HEK293 (cell line): ENCODE results near the gene PPP2R5D.
A peak's percentile ranks its signal among the peaks of the same experiment; 100 is the strongest.

ENCODE experiments used
- OSR2 ChIP-seq: fragments of 450-650 bp; formaldehyde crosslinking; IDR thresholded peaks from 2 replicates; pipeline ENCODE4 v1.5.1; 2016; ENCODE audit warnings: missing biosample characterization, missing genetic modification characterization
- ZBTB11 ChIP-seq: fragments of 450-650 bp; formaldehyde crosslinking; conservative IDR thresholded peaks from 2 replicates; pipeline ENCODE4 v1.5.1; 2016; ENCODE audit warnings: low read depth, missing biosample characterization, missing genetic modification characterization
- ZNF768 ChIP-seq: fragments of 450-650 bp; formaldehyde crosslinking; IDR thresholded peaks from 2 replicates; pipeline ENCODE4 v1.5.1; 2018; ENCODE audit warnings: missing biosample characterization, mild to moderate bottlenecking, missing genetic modification characterization

GRCh38 chr6:42978839-42979522 is 5.4 kb upstream of the PPP2R5D start, which contains the start of gene PEX6:
- TF ChIP-seq ZBTB11 (tag by site-specific recombination) = peak; percentile 95
- no peak for TF ChIP-seq ZNF768 (tag by site-specific recombination)
- TF ChIP-seq OSR2 (tag by site-specific recombination) = peak; percentile 30; the same call in 1 of the 2 replicates
